UCSD-AML1 (cell line): ENCODE data around the gene C10orf143.
"Not testable (repeated sequence)": the region's sequence is repeated elsewhere in the genome, so short reads cannot be mapped to it uniquely, and the experiment has no call there.

Experiments
- DNase-seq: peaks from one replicate; lab custom pipeline; 2025; ENCODE audit not compliant: unreplicated experiment; lab: John Stamatoyannopoulos, UW

The C10orf143 gene

GRCh38 chr10:130110246-130111112 lies at the start of gene C10orf143:
Gene C10orf143, minus strand, starts transcription at chr10:130110830. Its CDS starts 58 bp downstream, at chr10:130110772.
- peak; percentile 97 for DNase-seq

- DNase-seq = no peak
Measured at GRCh38 chr10:130159192-130159794, 48.7 kb upstream of the C10orf143 start.

GRCh38 chr10:130146042-130146441 lies 35.4 kb upstream of the C10orf143 start:
- DNase-seq = no peak

GRCh38 chr10:130141878-130142277 lies 31.2 kb upstream of the C10orf143 start:
- no peak for DNase-seq

- no peak for DNase-seq
Measured at GRCh38 chr10:130141460-130141859, 30.8 kb upstream of the C10orf143 start.

- no peak for DNase-seq
Measured at GRCh38 chr10:130141038-130141437, 30.4 kb upstream of the C10orf143 start.

- no peak for DNase-seq
Measured at GRCh38 chr10:130140425-130140824, 29.8 kb upstream of the C10orf143 start.

GRCh38 chr10:130138479-130138866 lies 27.8 kb upstream of the C10orf143 start:
- DNase-seq = no peak

- no peak for DNase-seq
Measured at GRCh38 chr10:130137659-130138478, 27.2 kb upstream of the C10orf143 start.

GRCh38 chr10:130137090-130137448 lies 26.4 kb upstream of the C10orf143 start:
- no peak for DNase-seq

- peak; percentile 90 for DNase-seq
Measured at GRCh38 chr10:130136226-130137089, 25.8 kb upstream of the C10orf143 start, which contains the start of gene GLRX3. Gene GLRX3, plus strand, starts transcription at chr10:130136391. Its CDS starts 30 bp downstream, at chr10:130136421.

GRCh38 chr10:130135676-130136225 lies 25.1 kb upstream of the C10orf143 start:
- DNase-seq = no peak

GRCh38 chr10:130128922-130129321 lies 18.3 kb upstream of the C10orf143 start:
- no peak for DNase-seq

- no peak for DNase-seq
Measured at GRCh38 chr10:130128062-130128781, 17.6 kb upstream of the C10orf143 start.

- DNase-seq = peak; percentile 29
Measured at GRCh38 chr10:130127364-130128061, 16.9 kb upstream of the C10orf143 start.

GRCh38 chr10:130121486-130122079 lies 11.0 kb upstream of the C10orf143 start:
- DNase-seq = no peak

- not testable (repeated sequence) for DNase-seq
Measured at GRCh38 chr10:130117535-130117934, 6.9 kb upstream of the C10orf143 start.

GRCh38 chr10:130116942-130117341 lies 6.3 kb upstream of the C10orf143 start:
- DNase-seq = not testable (repeated sequence)

- no peak for DNase-seq
Measured at GRCh38 chr10:130112821-130113220, 2.2 kb upstream of the C10orf143 start.
